Naive thymus-derived CD8-positive, alpha-beta T cell (primary cell): ENCODE data around the gene NANOGP8. TPM values are rescaled to one million over a fixed set of nuclear protein-coding genes. Genes with fewer than 3 reads are reported as not detected.

Source experiments
- ATAC-seq, 2 donors: fragments of 150-1000 bp; cut with Tn5 transposase in 1 of 2; sonication (Bioruptor Pico), chemical (Tn5 transposase) in 1 of 2; 1 replicate in 1 of 2; 2 replicates in 1 of 2; pipeline ENCODE4 v1.10.0; 2021; ENCODE audit warnings: mild to moderate bottlenecking in 2 of 2, moderate library complexity in 2 of 2
- POLR2A ChIA-PET: fragments of 350-600 bp; sonication (Branson Sonifier 250); formaldehyde crosslinking; loops from one replicate; lab custom pipeline; 2021; ENCODE audit warnings: antibody characterized with exemption; lab: Charles Lee
- DNase-seq, 10 donors: peaks; one replicate each; pipeline versions ENCODE4 v3.0.0 to v3.0.0-alpha.2; 2020 to 2022
- H3K27ac Mint-ChIP-seq, 10 donors: one replicate each; pipeline ENCODE4 v1.8.0; 2020 to 2022; ENCODE audit warnings: mild to moderate bottlenecking in 10 of 10, mixed read lengths in 10 of 10, moderate library complexity in 4 of 10, inconsistent platforms in 1 of 10
- H3K27me3 Mint-ChIP-seq, 5 donors: one replicate each; pipeline ENCODE4 v1.8.0; 2021 to 2022; ENCODE audit warnings: mixed read lengths in 5 of 5
- H3K36me3 Mint-ChIP-seq, 3 donors: one replicate each; pipeline ENCODE4 v1.8.0; 2020 to 2022; ENCODE audit warnings: mixed read lengths in 3 of 3, mild to moderate bottlenecking in 2 of 3, inconsistent platforms in 1 of 3
- H3K4me1 Mint-ChIP-seq, 4 donors: one replicate each; pipeline ENCODE4 v1.8.0; 2021 to 2022; ENCODE audit warnings: mixed read lengths in 4 of 4
- H3K4me3 Mint-ChIP-seq, 10 donors: one replicate each; pipeline ENCODE4 v1.8.0; 2020 to 2022; ENCODE audit warnings: mild to moderate bottlenecking in 10 of 10, mixed read lengths in 10 of 10, moderate library complexity in 6 of 10, inconsistent platforms in 1 of 10
- H3K9me3 Mint-ChIP-seq, 9 donors: one replicate each; pipeline ENCODE4 v1.8.0; 2020 to 2022; ENCODE audit warnings: mixed read lengths in 9 of 9, mild to moderate bottlenecking in 3 of 9, inconsistent platforms in 1 of 9, moderate library complexity in 1 of 9
- polyA plus RNA-seq, 3 donors: library from polyadenylated mRNA; unstranded; fragments of 300-500 nt; fragmentation: Illumina TruSeq; gene quantifications; one replicate each; pipeline ENCODE4 v1.2.3, GENCODE V29; 2021
- total RNA-seq, 8 experiments: library from RNA in 2 of 8; stranded (reverse) in 2 of 8; gene quantifications; one replicate each; pipeline ENCODE4 v1.2.3 and lab custom pipeline; 2021 to 2026

Gene NANOGP8
- total and polyA plus RNA-seq, 5 experiments from 2014 or later: 1.1 TPM; not detected in 4

GRCh38 chr15:35115155-35115725 lies 30.1 kb upstream of the NANOGP8 start:
- Mint-ChIP-seq H3K27me3 (peaks cover 0 to 8% (median 0%) of the 10 kb centered on the region in 5 donors), H3K4me1 (no peaks in the 10 kb centered on the region), H3K27ac (no peak overlapping the region), H3K36me3 (peaks cover 0 to 2% (median 0%) of the 10 kb centered on the region in 3 donors), H3K4me3 (no peak overlapping the region), H3K9me3 (no peaks in the 10 kb centered on the region)
- no peak for DNase-seq
- ATAC-seq: no peak
- POLR2A ChIA-PET: no interaction called here

GRCh38 chr15:35112346-35112745 lies 27.3 kb upstream of the NANOGP8 start:
- no peak overlapping the region for H3K4me3 Mint-ChIP-seq
- ATAC-seq (no peak), DNase-seq (no peak)
- peaks cover 0 to 8% (median 0%) of the 10 kb centered on the region in 5 donors for H3K27me3 Mint-ChIP-seq
- H3K36me3 Mint-ChIP-seq: no peaks in the 10 kb centered on the region
- peak overlapping the region in 1 of 10 donors; percentile 32 for H3K27ac Mint-ChIP-seq
- H3K9me3 Mint-ChIP-seq: no peaks in the 10 kb centered on the region
- no peaks in the 10 kb centered on the region for H3K4me1 Mint-ChIP-seq
- POLR2A ChIA-PET: no interaction called here

GRCh38 chr15:35111861-35112260 lies 26.8 kb upstream of the NANOGP8 start:
- Mint-ChIP-seq H3K27ac (no peak overlapping the region), H3K4me1 (no peaks in the 10 kb centered on the region), H3K9me3 (no peaks in the 10 kb centered on the region), H3K36me3 (no peaks in the 10 kb centered on the region), H3K4me3 (no peak overlapping the region), H3K27me3 (peaks cover 0 to 8% (median 0%) of the 10 kb centered on the region in 5 donors)
- ATAC-seq: no peak
- no peak for DNase-seq
- POLR2A ChIA-PET: no interaction called here

- POLR2A ChIA-PET: no interaction called here
- H3K36me3 Mint-ChIP-seq: no peaks in the 10 kb centered on the region
- H3K4me3 Mint-ChIP-seq: no peak overlapping the region
- no peaks in the 10 kb centered on the region for H3K9me3 Mint-ChIP-seq
- no peaks in the 10 kb centered on the region for H3K4me1 Mint-ChIP-seq
- no peak for DNase-seq
- no peak overlapping the region for H3K27ac Mint-ChIP-seq
- ATAC-seq: no peak
- peaks cover 0 to 8% (median 0%) of the 10 kb centered on the region in 5 donors for H3K27me3 Mint-ChIP-seq
These were observed 23.4 kb upstream of the NANOGP8 start for GRCh38 chr15:35108453-35108852.

- Mint-ChIP-seq H3K9me3 (no peaks in the 10 kb centered on the region), H3K27me3 (peaks cover 0 to 5% (median 0%) of the 10 kb centered on the region in 5 donors), H3K4me1 (no peaks in the 10 kb centered on the region), H3K27ac (no peak overlapping the region), H3K36me3 (no peaks in the 10 kb centered on the region), H3K4me3 (no peak overlapping the region)
- no peak for ATAC-seq
- DNase-seq: no peak
- POLR2A ChIA-PET: no interaction called here
These were observed 22.5 kb upstream of the NANOGP8 start for GRCh38 chr15:35107561-35107960.

- H3K27ac Mint-ChIP-seq: no peak overlapping the region
- POLR2A ChIA-PET: no interaction called here
- no peaks in the 10 kb centered on the region for H3K9me3 Mint-ChIP-seq
- no peak for DNase-seq
- H3K4me1 Mint-ChIP-seq: no peaks in the 10 kb centered on the region
- H3K27me3 Mint-ChIP-seq: peaks cover 0 to 3% (median 0%) of the 10 kb centered on the region in 5 donors
- H3K36me3 Mint-ChIP-seq: no peaks in the 10 kb centered on the region
- no peak overlapping the region for H3K4me3 Mint-ChIP-seq
- ATAC-seq: no peak
These were observed 22.0 kb upstream of the NANOGP8 start for GRCh38 chr15:35107122-35107521.

GRCh38 chr15:35104526-35105147 lies 19.5 kb upstream of the NANOGP8 start:
- Mint-ChIP-seq H3K9me3 (no peaks in the 10 kb centered on the region), H3K36me3 (no peaks in the 10 kb centered on the region), H3K4me1 (no peaks in the 10 kb centered on the region), H3K4me3 (no peak overlapping the region), H3K27me3 (no peaks in the 10 kb centered on the region), H3K27ac (no peak overlapping the region)
- POLR2A ChIA-PET: no interaction called here
- DNase-seq (no peak), ATAC-seq (no peak)

- POLR2A ChIA-PET: no interaction called here
- DNase-seq (no peak), ATAC-seq (no peak)
- Mint-ChIP-seq H3K36me3 (no peaks in the 10 kb centered on the region), H3K27me3 (no peaks in the 10 kb centered on the region), H3K4me3 (no peak overlapping the region), H3K9me3 (no peaks in the 10 kb centered on the region), H3K27ac (no peak overlapping the region), H3K4me1 (no peaks in the 10 kb centered on the region)
These were observed 17.1 kb upstream of the NANOGP8 start for GRCh38 chr15:35102186-35102585.

GRCh38 chr15:35101335-35101734 lies 16.2 kb upstream of the NANOGP8 start:
- H3K4me3 Mint-ChIP-seq: no peak overlapping the region
- no peaks in the 10 kb centered on the region for H3K9me3 Mint-ChIP-seq
- DNase-seq (no peak), ATAC-seq (no peak)
- H3K27me3 Mint-ChIP-seq: no peaks in the 10 kb centered on the region
- no peaks in the 10 kb centered on the region for H3K36me3 Mint-ChIP-seq
- no peak overlapping the region for H3K27ac Mint-ChIP-seq
- H3K4me1 Mint-ChIP-seq: no peaks in the 10 kb centered on the region
- POLR2A ChIA-PET: no interaction called here

- POLR2A ChIA-PET: no interaction called here
- Mint-ChIP-seq H3K27me3 (no peaks in the 10 kb centered on the region), H3K4me3 (no peak overlapping the region), H3K4me1 (no peaks in the 10 kb centered on the region), H3K9me3 (no peaks in the 10 kb centered on the region), H3K36me3 (no peaks in the 10 kb centered on the region), H3K27ac (no peak overlapping the region)
- no peak for ATAC-seq
- no peak for DNase-seq
These were observed 13.6 kb upstream of the NANOGP8 start for GRCh38 chr15:35098737-35099136.

GRCh38 chr15:35095941-35096340 lies 10.8 kb upstream of the NANOGP8 start:
- Mint-ChIP-seq H3K9me3 (peaks cover 0 to 7% (median 0%) of the 10 kb centered on the region in 9 donors), H3K27me3 (no peaks in the 10 kb centered on the region), H3K36me3 (peaks cover 0 to 7% (median 5%) of the 10 kb centered on the region in 3 donors), H3K4me1 (no peaks in the 10 kb centered on the region), H3K4me3 (no peak overlapping the region), H3K27ac (no peak overlapping the region)
- ATAC-seq: no peak
- DNase-seq: no peak
- POLR2A ChIA-PET: no interaction called here

- Mint-ChIP-seq H3K4me3 (no peak overlapping the region), H3K4me1 (no peaks in the 10 kb centered on the region), H3K36me3 (peaks cover 0 to 7% (median 5%) of the 10 kb centered on the region in 3 donors), H3K27me3 (no peaks in the 10 kb centered on the region), H3K27ac (no peak overlapping the region), H3K9me3 (peaks cover 0 to 7% (median 0%) of the 10 kb centered on the region in 9 donors)
- DNase-seq: no peak
- no peak for ATAC-seq
- POLR2A ChIA-PET: no interaction called here
These were observed 7.8 kb upstream of the NANOGP8 start for GRCh38 chr15:35092846-35093245.

- H3K36me3 Mint-ChIP-seq: peaks cover 0 to 7% (median 5%) of the 10 kb centered on the region in 3 donors
- H3K27ac Mint-ChIP-seq: peak overlapping the region in 1 of 10 donors; percentile 31
- POLR2A ChIA-PET: no interaction called here
- H3K4me1 Mint-ChIP-seq: no peaks in the 10 kb centered on the region
- DNase-seq: no peak
- peaks cover 0 to 7% (median 0%) of the 10 kb centered on the region in 9 donors for H3K9me3 Mint-ChIP-seq
- H3K27me3 Mint-ChIP-seq: no peaks in the 10 kb centered on the region
- H3K4me3 Mint-ChIP-seq: no peak overlapping the region
- no peak for ATAC-seq
These were observed 7.2 kb upstream of the NANOGP8 start for GRCh38 chr15:35092311-35092710.
